Melanocyte of skin (primary cell): ENCODE measurements around the gene FOXB1. TPM values are rescaled to one million over a fixed set of nuclear protein-coding genes. Genes with fewer than 3 reads are reported as not detected.

Experiments
- total RNA-seq, 2 donors: library from RNA; depleted of rRNA; stranded (reverse); fragments of >200 nt; gene quantifications; 2 replicates each; pipeline ENCODE4 v1.2.3, GENCODE V29; 2012

The FOXB1 gene
- total RNA-seq = not detected

GRCh38 chr15:60004009-60004845, at the start of gene FOXB1:
FOXB1 (plus strand) TSS chr15:60004311; CDS start chr15:60004964, 653 bp downstream.

